NCI-H2227 treated with DMSO at 0.1 percent for 48 hours (cell line): ENCODE results near the gene PIGK.
"Not testable (repeated sequence)": the region's sequence is repeated elsewhere in the genome, so short reads cannot be mapped to it uniquely, and the experiment has no call there.

Experiments used
- DNase-seq: peaks from one replicate; lab custom pipeline; 2025; lab: John Stamatoyannopoulos, UW

Gene PIGK

DNA sequence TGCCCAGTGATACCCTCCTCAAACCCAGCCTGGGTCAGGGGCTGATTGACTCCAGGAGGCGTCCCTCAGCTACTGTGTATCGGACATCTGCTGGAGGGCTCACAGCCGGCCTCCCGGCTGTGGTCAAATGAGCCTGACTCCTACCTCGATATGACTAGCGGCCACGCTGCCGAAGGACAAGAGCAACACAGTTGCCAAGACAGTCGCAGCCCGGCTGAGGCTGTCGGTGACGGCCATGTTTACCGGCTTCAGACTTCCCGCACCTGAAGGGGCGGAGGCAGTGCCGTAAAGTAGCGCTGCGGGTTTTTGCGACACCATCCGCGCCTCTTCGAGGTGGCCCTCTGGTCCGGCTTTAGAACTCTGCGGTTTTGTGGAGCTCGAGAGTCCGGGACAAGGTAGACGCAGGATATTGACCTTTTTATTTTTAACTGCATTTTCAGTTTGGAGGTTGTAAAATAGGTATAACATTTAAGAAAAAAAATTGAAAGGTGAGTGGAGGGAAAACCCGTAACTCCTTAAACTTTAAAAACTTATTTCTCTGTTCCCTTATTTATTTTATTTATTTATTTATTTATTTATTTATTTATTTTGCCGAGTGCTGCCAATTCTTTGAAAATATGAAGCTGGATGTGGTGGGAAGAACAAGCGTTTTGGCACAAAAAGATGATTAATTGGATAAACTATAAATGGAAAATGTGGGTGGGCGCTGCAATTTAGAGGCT lies at the start of gene PIGK:
PIGK (minus strand) TSS at position 265 of the 722 bp plus-strand sequence; CDS start at position 237, 28 bp downstream.
- DNase-seq, result peak; percentile 85

DNA sequence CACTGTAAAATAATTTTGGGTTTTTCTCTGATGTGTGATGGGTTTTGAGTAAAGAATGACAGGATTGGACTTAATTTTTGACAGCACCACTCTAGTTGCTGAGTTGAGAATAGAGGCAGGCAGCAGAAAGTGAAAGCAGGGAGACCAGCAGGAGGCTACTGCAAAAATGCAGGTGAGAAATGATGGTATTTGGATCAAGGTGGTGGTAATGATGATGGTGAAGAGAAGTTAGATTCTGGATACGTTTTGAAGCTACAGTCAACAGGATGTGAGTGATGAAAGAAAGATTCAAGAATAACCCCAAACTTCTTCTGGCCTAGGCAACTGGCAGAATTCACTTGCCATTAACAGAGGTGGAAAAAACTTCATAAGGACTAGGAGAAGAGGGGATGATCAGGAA lies 47.8 kb upstream of the PIGK start:
- no peak for DNase-seq

GRCh38 chr1:77265180-77265579 lies 46.0 kb upstream of the PIGK start:
- no peak for DNase-seq

DNA sequence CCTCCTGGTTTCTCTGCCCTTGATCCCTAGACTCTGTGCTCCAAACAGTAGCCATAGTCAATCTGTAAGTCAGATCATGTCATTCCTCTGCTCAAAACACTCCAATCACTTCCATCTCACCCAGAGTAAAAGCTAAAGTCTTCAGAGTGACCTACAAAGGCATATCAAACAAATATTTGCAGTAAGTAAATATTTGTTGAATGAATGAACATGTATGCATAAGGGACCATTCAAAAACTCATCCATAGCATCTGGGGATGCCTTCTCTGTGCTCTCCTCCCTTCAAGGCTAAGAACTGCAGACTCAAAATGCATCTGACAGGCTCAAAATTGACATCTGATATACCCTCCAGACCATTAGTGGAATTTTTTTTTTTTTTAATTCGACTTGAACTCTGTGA lies 44.5 kb upstream of the PIGK start:
- DNase-seq, result no peak

DNA sequence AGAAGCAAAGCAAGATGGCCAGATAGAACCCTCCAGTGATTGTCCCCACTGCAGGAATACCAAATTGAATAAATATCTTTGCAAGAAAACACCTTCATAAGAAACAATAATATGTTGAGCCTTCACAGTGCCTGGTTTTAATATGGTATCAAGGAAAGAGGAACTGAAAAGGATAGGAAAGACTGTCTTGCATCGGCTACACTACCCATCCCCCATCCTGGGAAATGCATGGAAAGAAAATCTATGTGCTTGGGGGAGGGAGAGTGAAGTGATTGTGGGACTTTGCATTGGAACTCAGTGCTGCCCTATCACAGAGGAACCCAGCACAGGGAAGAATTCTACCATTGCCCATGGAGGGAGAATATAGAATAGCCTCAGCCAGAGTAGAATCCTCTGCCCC lies 34.0 kb upstream of the PIGK start:
- DNase-seq, result no peak

DNA sequence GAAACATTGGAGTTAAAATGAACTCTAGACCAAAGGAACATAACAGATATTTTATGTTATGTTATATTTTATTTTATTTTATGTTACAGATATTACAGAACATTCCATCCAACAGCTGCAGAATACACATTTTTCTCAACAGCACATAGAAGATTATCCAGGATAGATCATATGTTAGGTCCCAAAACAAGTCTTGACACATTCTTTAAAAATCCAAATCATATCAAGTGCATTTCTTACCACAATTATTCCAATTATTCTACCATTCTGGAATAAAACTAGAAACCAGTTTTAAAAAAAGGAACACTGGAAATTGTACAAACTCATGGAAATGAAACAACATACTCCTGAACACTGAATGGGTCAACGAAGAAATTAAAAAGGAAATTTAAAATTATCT lies 30.9 kb upstream of the PIGK start:
- DNase-seq, result no peak

DNA sequence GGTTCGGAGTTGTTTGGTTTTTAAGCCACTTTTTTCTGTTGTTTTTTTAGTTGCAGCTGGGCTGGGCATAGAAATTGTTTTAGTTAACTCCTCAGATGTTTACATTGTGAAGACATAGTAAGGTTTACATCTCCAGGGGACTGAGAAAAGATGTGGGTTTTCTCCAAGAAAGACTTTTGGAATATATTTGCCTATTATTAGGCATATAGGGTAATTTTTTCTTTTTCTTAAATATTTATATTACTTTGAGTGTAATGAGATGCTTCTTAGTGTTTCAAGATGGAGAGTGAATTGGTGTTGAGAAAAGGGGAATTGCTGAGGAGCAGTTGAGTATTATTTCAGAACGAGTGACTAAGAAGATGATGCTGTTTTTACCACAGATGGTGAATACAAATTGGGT lies 26.6 kb upstream of the PIGK start:
- DNase-seq, result no peak

GRCh38 chr1:77239311-77239710 lies 20.1 kb upstream of the PIGK start:
- no peak for DNase-seq

DNA sequence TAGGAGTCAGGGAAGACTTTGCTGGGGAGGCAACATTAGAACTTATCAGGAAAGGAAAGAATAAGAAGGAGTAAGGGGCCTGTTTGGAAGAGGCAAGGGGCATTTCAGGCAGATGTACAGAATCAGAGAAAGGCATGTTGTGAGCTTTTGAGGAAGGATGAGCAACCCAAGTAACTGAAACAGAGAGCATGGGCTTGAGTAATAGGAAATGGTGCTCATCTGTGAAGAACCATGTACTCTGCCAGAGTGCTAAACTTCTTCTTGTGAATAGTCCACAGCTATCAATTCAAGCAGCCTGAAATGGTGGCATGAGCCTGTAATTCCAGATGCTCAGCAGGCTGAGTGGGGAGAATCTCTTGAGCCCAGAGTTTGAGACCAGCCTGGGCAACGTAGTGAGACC lies 19.2 kb upstream of the PIGK start:
- no peak for DNase-seq

- DNase-seq, result no peak
These were observed 15.7 kb upstream of the PIGK start for GRCh38 chr1:77234943-77235342.

DNA sequence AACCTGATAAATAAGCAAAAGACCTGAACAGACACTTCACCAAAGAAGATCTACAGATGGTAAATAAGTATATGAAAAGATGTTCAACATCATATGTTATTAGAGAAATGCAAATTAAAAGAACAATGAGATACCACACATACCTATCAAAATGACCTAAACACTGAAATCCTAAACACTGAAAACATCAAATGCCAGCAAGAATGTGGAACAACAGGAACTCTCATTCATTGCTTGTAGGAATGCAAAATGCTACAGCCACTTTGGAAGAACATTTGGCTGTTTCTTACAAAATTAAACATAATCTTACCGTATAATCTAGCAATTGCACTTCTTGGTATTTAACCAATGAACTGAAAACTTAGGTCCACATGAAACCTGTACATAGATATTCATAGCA lies 14.9 kb upstream of the PIGK start:
- no peak for DNase-seq

GRCh38 chr1:77232829-77233228 lies 13.6 kb upstream of the PIGK start:
- no peak for DNase-seq

GRCh38 chr1:77230051-77230450 lies 10.8 kb upstream of the PIGK start:
- no peak for DNase-seq

- no peak for DNase-seq
These were observed 9.6 kb upstream of the PIGK start for GRCh38 chr1:77228836-77229235.

GRCh38 chr1:77227381-77227780 lies 8.2 kb upstream of the PIGK start:
- no peak for DNase-seq

GRCh38 chr1:77222496-77222895 lies 3.3 kb upstream of the PIGK start:
- no peak for DNase-seq

DNA sequence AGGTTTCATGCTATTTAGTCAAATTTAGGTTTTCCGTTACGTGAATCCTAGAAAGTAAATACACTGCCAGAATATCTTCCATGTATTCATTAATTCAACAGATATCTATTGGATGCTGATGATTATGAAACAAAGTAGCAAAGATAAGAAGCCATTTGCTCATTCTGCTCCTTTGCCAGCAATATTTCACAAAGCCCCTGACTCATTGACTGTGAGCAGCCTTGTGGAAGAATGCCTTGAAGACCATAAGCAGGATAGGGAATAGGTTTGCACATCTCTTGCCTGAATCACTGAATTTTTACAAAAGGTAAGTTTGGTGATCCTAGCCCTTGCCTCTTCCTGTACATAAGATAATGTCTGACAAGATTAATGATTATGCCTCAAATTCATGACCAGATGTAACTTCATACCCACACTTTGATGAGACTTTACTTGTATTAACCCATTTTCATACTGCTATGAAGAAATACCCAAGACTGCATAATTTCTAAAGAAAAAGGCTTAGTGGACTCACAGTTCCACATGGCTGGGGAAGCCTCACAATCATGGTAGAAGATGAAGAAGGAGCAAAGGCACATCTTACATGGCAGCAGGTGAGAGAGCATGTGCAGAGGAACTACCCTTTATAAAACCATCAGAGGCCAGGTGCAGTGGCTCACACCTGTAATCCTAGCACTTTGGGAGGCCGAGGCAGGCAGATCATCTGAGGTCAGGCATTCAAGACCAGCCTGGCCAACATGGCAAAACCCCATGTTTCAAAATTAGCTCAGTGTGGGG lies 1.6 kb upstream of the PIGK start:
- no peak for DNase-seq

DNA sequence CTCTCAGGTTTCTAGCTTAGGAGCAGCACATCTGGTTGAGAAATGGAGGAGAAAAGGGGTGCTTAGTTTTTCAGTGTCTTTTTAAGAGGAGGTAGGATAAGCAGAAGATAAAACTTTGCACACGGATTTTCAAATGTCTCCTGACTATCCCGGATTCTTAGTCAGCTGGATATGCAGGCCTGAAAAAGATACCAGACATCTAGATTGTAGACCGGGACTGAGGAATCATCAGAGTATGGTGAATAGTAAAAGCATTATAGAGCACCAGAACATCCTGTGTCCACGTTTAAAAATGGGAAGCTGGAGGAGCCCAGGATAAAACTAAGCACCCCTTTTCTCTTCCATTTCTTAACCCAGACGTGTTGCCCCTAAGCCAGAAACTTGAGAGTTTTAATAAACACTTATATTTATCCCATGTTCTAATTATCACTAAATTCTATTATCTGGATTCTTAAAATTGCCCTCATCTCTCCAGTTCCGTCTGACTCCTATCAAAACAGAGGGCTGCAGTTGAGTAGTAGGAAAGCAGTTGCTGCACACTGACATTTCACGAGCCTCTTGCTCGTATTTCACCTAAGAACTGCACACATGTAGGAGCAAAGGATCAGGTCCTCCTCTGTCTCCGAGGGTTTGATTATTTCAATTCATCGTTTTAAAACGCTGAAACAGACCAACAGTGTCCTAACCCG lies 609 bp downstream of the PIGK start:
- no peak for DNase-seq

DNA sequence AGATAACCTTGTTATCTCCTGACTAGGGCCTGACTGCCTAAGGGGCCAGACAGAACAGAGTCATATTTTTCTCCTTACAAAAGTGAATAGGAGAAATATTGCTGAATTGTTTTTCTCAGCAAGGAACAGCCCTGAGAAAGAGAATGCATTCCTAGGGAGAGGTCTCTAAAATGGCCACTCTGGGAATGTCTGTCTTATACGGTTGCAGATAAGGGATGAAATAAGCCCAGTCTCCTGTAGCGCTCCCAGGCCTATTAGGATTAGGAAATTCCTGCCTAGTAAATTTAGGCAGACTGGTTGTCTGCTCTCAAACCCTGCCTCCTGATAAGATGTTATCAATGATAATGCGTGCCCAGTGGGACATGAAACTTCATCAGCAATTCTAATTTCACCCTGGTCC lies 15.2 kb downstream of the PIGK start:
- not testable (repeated sequence) for DNase-seq

- DNase-seq, result no peak
These were observed 16.5 kb downstream of the PIGK start for GRCh38 chr1:77202751-77203150.

- DNase-seq, result no peak
These were observed 18.4 kb downstream of the PIGK start for GRCh38 chr1:77200806-77201205.

- no peak for DNase-seq
These were observed 18.9 kb downstream of the PIGK start for GRCh38 chr1:77200293-77200692.

DNA sequence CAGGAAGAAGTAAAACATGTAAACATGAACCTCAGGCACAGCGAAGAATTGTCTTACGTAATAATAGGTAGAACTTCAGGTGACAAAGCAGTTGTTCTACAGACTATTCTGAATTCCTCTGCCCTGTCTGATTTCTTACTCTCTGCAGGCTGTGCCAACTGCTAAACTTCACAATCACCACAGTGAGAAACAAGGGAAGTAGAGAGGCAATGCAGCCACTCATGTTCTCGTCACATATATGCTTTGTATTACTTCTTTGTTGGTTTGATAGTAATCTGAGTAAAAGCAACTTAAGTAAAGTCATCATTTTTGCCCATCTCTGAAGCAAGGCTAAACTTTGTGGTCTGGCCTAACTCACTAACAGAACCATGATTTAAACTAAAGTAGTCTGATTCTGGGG lies 21.9 kb downstream of the PIGK start:
- no peak for DNase-seq
